H9 (cell line): ENCODE results near the gene IGSF22. TPM values are rescaled to one million over a fixed set of nuclear protein-coding genes. Genes with fewer than 3 reads are reported as not detected.

Source experiments
- DNase-seq: peaks from one replicate; pipeline ENCODE4 v3.0.0-alpha.2; 2017
- H2AFZ ChIP-seq: one replicate; pipeline ENCODE4 v1.6.1; 2013; ENCODE audit warnings: mild to moderate bottlenecking, low read length, control low read depth, moderate library complexity
- H2AK5ac ChIP-seq: 2 replicates; pipeline ENCODE4 v1.6.1; 2013; ENCODE audit warnings: low read length, control low read depth, mixed read lengths; ENCODE audit not compliant: insufficient read length
- H2BK120ac ChIP-seq: one replicate; pipeline ENCODE4 v1.6.1; 2013; ENCODE audit warnings: low read depth, mild to moderate bottlenecking, low read length, control low read depth, inconsistent platforms; ENCODE audit not compliant: poor library complexity, severe bottlenecking
- H2BK12ac ChIP-seq: 2 replicates; pipeline ENCODE4 v1.6.1; 2013; ENCODE audit warnings: low read length, control low read depth, mixed read lengths, low read depth; ENCODE audit not compliant: insufficient read length
- H2BK15ac ChIP-seq: 2 replicates; pipeline ENCODE4 v1.6.1; 2013; ENCODE audit warnings: low read depth, low read length, control low read depth
- H2BK20ac ChIP-seq: one replicate; pipeline ENCODE4 v1.6.1; 2013; ENCODE audit warnings: low read depth, mild to moderate bottlenecking, low read length, control low read depth, inconsistent platforms; ENCODE audit not compliant: poor library complexity, severe bottlenecking
- H2BK5ac ChIP-seq: 2 replicates; pipeline ENCODE4 v1.6.1; 2013; ENCODE audit warnings: low read length, control low read depth, mixed read lengths; ENCODE audit not compliant: insufficient read length
- H3K14ac ChIP-seq: 2 replicates; pipeline ENCODE4 v1.6.1; 2013; ENCODE audit warnings: low read length, control low read depth; ENCODE audit not compliant: insufficient read depth
- H3K18ac ChIP-seq: 2 replicates; pipeline ENCODE4 v1.6.1; 2013; ENCODE audit warnings: low read depth, mild to moderate bottlenecking, mixed read lengths, low read length, control low read depth; ENCODE audit not compliant: insufficient read length
- H3K23ac ChIP-seq: 2 replicates; pipeline ENCODE4 v1.6.1; 2013; ENCODE audit warnings: low read length, control low read depth, mixed read lengths, low read depth; ENCODE audit not compliant: insufficient read length
- H3K23me2 ChIP-seq: 2 replicates; pipeline ENCODE4 v1.6.1; 2013; ENCODE audit warnings: low read depth, mild to moderate bottlenecking, mixed read lengths, low read length, control low read depth; ENCODE audit not compliant: insufficient read length, poor library complexity, severe bottlenecking
- H3K27ac ChIP-seq: 2 replicates; pipeline ENCODE4 v1.5.1; 2013; ENCODE audit warnings: low read length, control low read depth, mixed read lengths, low read depth; ENCODE audit not compliant: insufficient read length
- H3K27me3 ChIP-seq: 2 replicates; pipeline ENCODE4 v1.6.1; 2013; ENCODE audit warnings: low read length, control low read depth, inconsistent platforms; ENCODE audit not compliant: insufficient read depth
- H3K4ac ChIP-seq: 2 replicates; pipeline ENCODE4 v1.6.1; 2013; ENCODE audit warnings: low read depth, mild to moderate bottlenecking, control low read depth, inconsistent platforms, low read length, moderate library complexity
- H3K4me1 ChIP-seq: 2 replicates; pipeline ENCODE4 v1.6.1; 2013; ENCODE audit warnings: low read length, control low read depth, inconsistent platforms; ENCODE audit not compliant: insufficient read depth
- H3K4me2 ChIP-seq: 2 replicates; pipeline ENCODE4 v1.6.1; 2013; ENCODE audit warnings: low read length, control low read depth, mixed read lengths; ENCODE audit not compliant: insufficient read length, insufficient read depth
- H3K56ac ChIP-seq: 2 replicates; pipeline ENCODE4 v1.6.1; 2013; ENCODE audit warnings: low read depth, mild to moderate bottlenecking, mixed read lengths, low read length, control low read depth; ENCODE audit not compliant: insufficient read length
- H3K79me1 ChIP-seq: 2 replicates; pipeline ENCODE4 v1.6.1; 2013; ENCODE audit warnings: low read depth, mild to moderate bottlenecking, moderate library complexity, low read length, control low read depth, inconsistent platforms; ENCODE audit not compliant: insufficient read depth, poor library complexity, severe bottlenecking
- H3K79me2 ChIP-seq: 2 replicates; pipeline ENCODE4 v1.6.1; 2013; ENCODE audit warnings: low read length, control low read depth, inconsistent platforms; ENCODE audit not compliant: insufficient read depth
- H3K9ac ChIP-seq: 2 replicates; pipeline ENCODE4 v1.6.1; 2013; ENCODE audit warnings: low read length, control low read depth, mixed read lengths; ENCODE audit not compliant: insufficient read length; ENCODE audit errors: extremely low read depth
- H3K9me3 ChIP-seq: one replicate; pipeline ENCODE4 v1.6.1; 2013; ENCODE audit warnings: low read depth, low read length, inconsistent platforms; ENCODE audit not compliant: control insufficient read depth
- H3T11ph ChIP-seq: one replicate; pipeline ENCODE4 v1.6.1; 2013; ENCODE audit warnings: mild to moderate bottlenecking, low read length, control low read depth, inconsistent platforms
- H4K20me1 ChIP-seq: one replicate; pipeline ENCODE4 v1.6.1; 2013; ENCODE audit not compliant: control insufficient read depth, insufficient read length, insufficient read depth
- H4K5ac ChIP-seq: 2 replicates; pipeline ENCODE4 v1.6.1; 2013; ENCODE audit warnings: low read depth, mild to moderate bottlenecking, mixed read lengths, low read length, control low read depth; ENCODE audit not compliant: insufficient read length
- H4K8ac ChIP-seq: replicated peaks from 2 replicates; pipeline ENCODE4 v1.6.1; 2013; ENCODE audit warnings: low read length, control low read depth, mixed read lengths, low read depth; ENCODE audit not compliant: insufficient read length
- H4K91ac ChIP-seq: 2 replicates; pipeline ENCODE4 v1.6.1; 2013; ENCODE audit warnings: low read depth, mild to moderate bottlenecking, moderate library complexity, mixed read lengths, low read length, control low read depth; ENCODE audit not compliant: insufficient read length
- H3K27ac Mint-ChIP-seq, 3 experiments: 2 replicates in 2 of 3; 3 replicates in 1 of 3; pipeline ENCODE4 v1.8.0; 2020 to 2021; ENCODE audit warnings: mixed read lengths in 3 of 3, mild to moderate bottlenecking in 1 of 3, moderate library complexity in 1 of 3
- H3K27me3 Mint-ChIP-seq: 2 replicates; pipeline ENCODE4 v1.8.0; 2021; ENCODE audit warnings: low read depth, mild to moderate bottlenecking, moderate library complexity, mixed read lengths
- H3K36me3 Mint-ChIP-seq, 3 experiments: 2 replicates in 2 of 3; 3 replicates in 1 of 3; pipeline ENCODE4 v1.8.0; 2020 to 2021; ENCODE audit warnings: low read depth in 3 of 3, mixed read lengths in 3 of 3; ENCODE audit not compliant: insufficient read depth in 1 of 3
- H3K4me1 Mint-ChIP-seq, 2 experiments: 2 replicates each; pipeline ENCODE4 v1.8.0; 2020; ENCODE audit warnings: mixed read lengths in 2 of 2
- H3K4me3 Mint-ChIP-seq, 2 experiments: 2 replicates in 1 of 2; 3 replicates in 1 of 2; pipeline ENCODE4 v1.8.0; 2020 to 2021; ENCODE audit warnings: mild to moderate bottlenecking in 2 of 2, mixed read lengths in 2 of 2, moderate library complexity in 1 of 2
- H3K9me3 Mint-ChIP-seq, 2 experiments: 2 replicates in 1 of 2; 3 replicates in 1 of 2; pipeline ENCODE4 v1.8.0; 2020; ENCODE audit warnings: mild to moderate bottlenecking in 2 of 2, mixed read lengths in 2 of 2, moderate library complexity in 1 of 2
- CTCF ChIP-seq: fragments of 200-600 bp; sonication (generic); conservative IDR thresholded peaks from 3 replicates; pipeline ENCODE4 v1.8.0; 2021; ENCODE audit warnings: antibody characterized with exemption, mild to moderate bottlenecking
- WGBS: extraction: QIAGEN DNeasy Blood & Tissue Kit; methylation state at CpG from one replicate; pipeline ENCODE4 v1.1.7; 2013; ENCODE audit warnings: missing lambda C conversion rate, low lambda C conversion rate, mixed read lengths; ENCODE audit not compliant: insufficient read length; ENCODE audit errors: extremely low coverage; 5-methylcytosine and 5-hydroxymethylcytosine counted together
- total RNA-seq: library from RNA; stranded (reverse); gene quantifications from 2 replicates; pipeline ENCODE4 v1.2.1, GENCODE V29; 2021

Gene IGSF22
- total RNA-seq, 1 experiment from 2014 or later, result 0.35 TPM

GRCh38 chr11:18723991-18724390 is 2.0 kb downstream of the IGSF22 start:
- no peak overlapping the region for H3K18ac ChIP-seq
- H3K4me1 ChIP-seq, result peaks cover 3% of the 10 kb centered on the region; the same call in 1 of the 2 replicates
- no peak overlapping the region for H2BK15ac ChIP-seq
- no peak overlapping the region for H4K5ac ChIP-seq
- H2AK5ac ChIP-seq, result no peak overlapping the region
- H3K4ac ChIP-seq, result no peak overlapping the region
- no peak overlapping the region for H2BK20ac ChIP-seq
- H2BK12ac ChIP-seq, result no peak overlapping the region
- H3K79me2 ChIP-seq, result no peaks in the 10 kb centered on the region
- no peaks in the 10 kb centered on the region for H3K27me3 ChIP-seq
- H3K9ac ChIP-seq, result no peak overlapping the region
- no peak overlapping the region for H3K4me2 ChIP-seq
- DNase-seq, result no peak
- H3K27ac ChIP-seq, result no peak overlapping the region
- TF ChIP-seq CTCF, result no peak
- H4K20me1 ChIP-seq, result no peaks in the 10 kb centered on the region
- no peak overlapping the region for H4K8ac ChIP-seq
- Mint-ChIP-seq H3K9me3 (no peaks in the 10 kb centered on the region), H3K27me3 (peaks cover 16% of the 10 kb centered on the region), H3K36me3 (no peaks in the 10 kb centered on the region; a peak in 1 of 7 replicates), H3K4me3 (no peak overlapping the region), H3K4me1 (peaks cover 25 to 45% of the 10 kb centered on the region in 2 experiments), H3K27ac (no peak overlapping the region)
- peaks cover 9% of the 10 kb centered on the region for H3K23me2 ChIP-seq
- no peak overlapping the region for H2BK120ac ChIP-seq
- no CpG with 5 or more reads among the region's 7 CpGs for WGBS
- H3K56ac ChIP-seq, result no peak overlapping the region
- H3K23ac ChIP-seq, result no peak overlapping the region
- no peak overlapping the region for H2BK5ac ChIP-seq
- no peaks in the 10 kb centered on the region for H3K9me3 ChIP-seq
- H3T11ph ChIP-seq, result no peak overlapping the region
- no peaks in the 10 kb centered on the region for H3K79me1 ChIP-seq
- no peak overlapping the region for H4K91ac ChIP-seq
- no peak overlapping the region for H2AFZ ChIP-seq
- no peak overlapping the region; the same call in 1 of the 2 replicates for H3K14ac ChIP-seq
